ENCODE measurements around the gene MYO18B.

Gene MYO18B

GRCh38 chr22:25806579-25806978 lies 64.6 kb downstream of the MYO18B start:
- Histone ChIP-seq H3K4me3 (ENCODE audit: low read length) (no peak overlapping the region), H2AFZ (ENCODE audit: low read depth, low read length) (no peak overlapping the region), H3K9me3 (ENCODE audit: low read length) (no peaks in the 10 kb centered on the region), H3K27me3 (ENCODE audit: insufficient read depth, low read length) (no peaks in the 10 kb centered on the region), H3K36me3 (ENCODE audit: insufficient read depth, low read length) (no peaks in the 10 kb centered on the region), H3K4me1 (ENCODE audit: insufficient read depth, low read length) (no peaks in the 10 kb centered on the region)

GRCh38 chr22:25814685-25815084 lies 72.7 kb downstream of the MYO18B start:
- Histone ChIP-seq H3K36me3 (ENCODE audit: insufficient read depth, low read length) (no peaks in the 10 kb centered on the region), H3K4me3 (ENCODE audit: low read length) (no peak overlapping the region), H3K27me3 (ENCODE audit: insufficient read depth, low read length) (peaks cover 3% of the 10 kb centered on the region), H3K4me1 (ENCODE audit: insufficient read depth, low read length) (no peaks in the 10 kb centered on the region), H2AFZ (ENCODE audit: low read depth, low read length) (no peak overlapping the region), H3K9me3 (ENCODE audit: low read length) (no peaks in the 10 kb centered on the region)

- H2AFZ ChIP-seq (ENCODE audit: low read depth, low read length), result no peak overlapping the region
- no peaks in the 10 kb centered on the region for H3K36me3 ChIP-seq (ENCODE audit: insufficient read depth, low read length)
- H3K27me3 ChIP-seq (ENCODE audit: insufficient read depth, low read length), result peaks cover 3% of the 10 kb centered on the region
- no peaks in the 10 kb centered on the region for H3K9me3 ChIP-seq (ENCODE audit: low read length)
- H3K4me3 ChIP-seq (ENCODE audit: low read length), result no peak overlapping the region
- H3K4me1 ChIP-seq (ENCODE audit: insufficient read depth, low read length), result no peaks in the 10 kb centered on the region
Observed at GRCh38 chr22:25815561-25815960, 73.6 kb downstream of the MYO18B start.

- Histone ChIP-seq H3K4me1 (ENCODE audit: insufficient read depth, low read length) (no peaks in the 10 kb centered on the region), H2AFZ (ENCODE audit: low read depth, low read length) (no peak overlapping the region), H3K36me3 (ENCODE audit: insufficient read depth, low read length) (no peaks in the 10 kb centered on the region), H3K9me3 (ENCODE audit: low read length) (no peaks in the 10 kb centered on the region), H3K27me3 (ENCODE audit: insufficient read depth, low read length) (peaks cover 3% of the 10 kb centered on the region), H3K4me3 (ENCODE audit: low read length) (no peak overlapping the region)
Observed at GRCh38 chr22:25816522-25817059, 74.6 kb downstream of the MYO18B start.

GRCh38 chr22:25817092-25817943 lies 75.3 kb downstream of the MYO18B start:
- no peaks in the 10 kb centered on the region for H3K9me3 ChIP-seq (ENCODE audit: low read length)
- no peaks in the 10 kb centered on the region for H3K36me3 ChIP-seq (ENCODE audit: insufficient read depth, low read length)
- H3K27me3 ChIP-seq (ENCODE audit: insufficient read depth, low read length), result peaks cover 3% of the 10 kb centered on the region
- no peaks in the 10 kb centered on the region for H3K4me1 ChIP-seq (ENCODE audit: insufficient read depth, low read length)
- H2AFZ ChIP-seq (ENCODE audit: low read depth, low read length), result no peak overlapping the region
- H3K4me3 ChIP-seq (ENCODE audit: low read length), result no peak overlapping the region

- no peak overlapping the region for H2AFZ ChIP-seq (ENCODE audit: low read depth, low read length)
- no peaks in the 10 kb centered on the region for H3K36me3 ChIP-seq (ENCODE audit: insufficient read depth, low read length)
- H3K27me3 ChIP-seq (ENCODE audit: insufficient read depth, low read length), result no peaks in the 10 kb centered on the region
- H3K9me3 ChIP-seq (ENCODE audit: low read length), result no peaks in the 10 kb centered on the region
- H3K4me1 ChIP-seq (ENCODE audit: insufficient read depth, low read length), result no peaks in the 10 kb centered on the region
- H3K4me3 ChIP-seq (ENCODE audit: low read length), result no peak overlapping the region
Observed at GRCh38 chr22:25818541-25818940, 76.6 kb downstream of the MYO18B start.

- H3K9me3 ChIP-seq (ENCODE audit: low read length), result no peaks in the 10 kb centered on the region
- no peak overlapping the region for H3K4me3 ChIP-seq (ENCODE audit: low read length)
- H3K27me3 ChIP-seq (ENCODE audit: insufficient read depth, low read length), result no peaks in the 10 kb centered on the region
- H3K4me1 ChIP-seq (ENCODE audit: insufficient read depth, low read length), result peaks cover 10% of the 10 kb centered on the region
- H2AFZ ChIP-seq (ENCODE audit: low read depth, low read length), result no peak overlapping the region
- H3K36me3 ChIP-seq (ENCODE audit: insufficient read depth, low read length), result no peaks in the 10 kb centered on the region
Observed at GRCh38 chr22:25822344-25822743, 80.4 kb downstream of the MYO18B start.

GRCh38 chr22:25823276-25823675 lies 81.3 kb downstream of the MYO18B start:
- no peak overlapping the region for H3K4me3 ChIP-seq (ENCODE audit: low read length)
- no peaks in the 10 kb centered on the region for H3K9me3 ChIP-seq (ENCODE audit: low read length)
- H3K27me3 ChIP-seq (ENCODE audit: insufficient read depth, low read length), result no peaks in the 10 kb centered on the region
- peaks cover 10% of the 10 kb centered on the region for H3K4me1 ChIP-seq (ENCODE audit: insufficient read depth, low read length)
- no peak overlapping the region for H2AFZ ChIP-seq (ENCODE audit: low read depth, low read length)
- no peaks in the 10 kb centered on the region for H3K36me3 ChIP-seq (ENCODE audit: insufficient read depth, low read length)

- Histone ChIP-seq H3K36me3 (ENCODE audit: insufficient read depth, low read length) (no peaks in the 10 kb centered on the region), H3K9me3 (ENCODE audit: low read length) (no peaks in the 10 kb centered on the region)
Observed at GRCh38 chr22:25824828-25825423, 82.9 kb downstream of the MYO18B start.

GRCh38 chr22:25827415-25827814 lies 85.4 kb downstream of the MYO18B start:
- no peak overlapping the region for H3K4me3 ChIP-seq (ENCODE audit: low read length)
- no peaks in the 10 kb centered on the region for H3K9me3 ChIP-seq (ENCODE audit: low read length)
- no peaks in the 10 kb centered on the region for H3K36me3 ChIP-seq (ENCODE audit: insufficient read depth, low read length)

More at GRCh38 chr22:25824828-25825423, 82.9 kb downstream of the MYO18B start:
- Histone ChIP-seq H3K4me1 (ENCODE audit: insufficient read depth, low read length) (peaks cover 10% of the 10 kb centered on the region), H2AFZ (ENCODE audit: low read depth, low read length) (no peak overlapping the region), H3K27me3 (ENCODE audit: insufficient read depth, low read length) (no peaks in the 10 kb centered on the region), H3K4me3 (ENCODE audit: low read length) (no peak overlapping the region)

GRCh38 chr22:25828422-25828821 lies 86.4 kb downstream of the MYO18B start:
- Histone ChIP-seq H3K4me3 (ENCODE audit: low read length) (no peak overlapping the region), H3K27me3 (ENCODE audit: insufficient read depth, low read length) (no peaks in the 10 kb centered on the region), H3K9me3 (ENCODE audit: low read length) (no peaks in the 10 kb centered on the region), H2AFZ (ENCODE audit: low read depth, low read length) (no peak overlapping the region), H3K36me3 (ENCODE audit: insufficient read depth, low read length) (no peaks in the 10 kb centered on the region), H3K4me1 (ENCODE audit: insufficient read depth, low read length) (peaks cover 10% of the 10 kb centered on the region)

More at GRCh38 chr22:25827415-25827814, 85.4 kb downstream of the MYO18B start:
- no peaks in the 10 kb centered on the region for H3K27me3 ChIP-seq (ENCODE audit: insufficient read depth, low read length)
- H2AFZ ChIP-seq (ENCODE audit: low read depth, low read length), result no peak overlapping the region
- peaks cover 10% of the 10 kb centered on the region for H3K4me1 ChIP-seq (ENCODE audit: insufficient read depth, low read length)

GRCh38 chr22:25829237-25829636 lies 87.2 kb downstream of the MYO18B start:
- Histone ChIP-seq H3K4me1 (ENCODE audit: insufficient read depth, low read length) (peaks cover 10% of the 10 kb centered on the region), H3K27me3 (ENCODE audit: insufficient read depth, low read length) (no peaks in the 10 kb centered on the region), H2AFZ (ENCODE audit: low read depth, low read length) (no peak overlapping the region), H3K4me3 (ENCODE audit: low read length) (no peak overlapping the region), H3K9me3 (ENCODE audit: low read length) (no peaks in the 10 kb centered on the region), H3K36me3 (ENCODE audit: insufficient read depth, low read length) (no peaks in the 10 kb centered on the region)

Measured in neuron (in vitro differentiated cells).